GM19099 (cell line): Measurements from ENCODE around the gene ROBO2.

Experiments used
- POLR2A ChIP-seq: IDR thresholded peaks from 3 replicates; pipeline ENCODE4 v1.6.1; 2011; ENCODE audit warnings: low read depth; ENCODE audit not compliant: insufficient read length; ENCODE audit errors: extremely low read depth

Gene ROBO2

GRCh38 chr3:77456431-77456830 lies 416.5 kb downstream of the ROBO2 start:
- no peak for TF ChIP-seq POLR2A

- TF ChIP-seq POLR2A = no peak
Observed at GRCh38 chr3:77456906-77457305, 417.0 kb downstream of the ROBO2 start.

GRCh38 chr3:77459926-77460325 lies 420.0 kb downstream of the ROBO2 start:
- no peak for TF ChIP-seq POLR2A

- TF ChIP-seq POLR2A = no peak
Observed at GRCh38 chr3:77460326-77460725, 420.4 kb downstream of the ROBO2 start.

- no peak for TF ChIP-seq POLR2A
Observed at GRCh38 chr3:77462951-77463350, 423.1 kb downstream of the ROBO2 start.

- TF ChIP-seq POLR2A = no peak
Observed at GRCh38 chr3:77464111-77464688, 424.3 kb downstream of the ROBO2 start.

GRCh38 chr3:77466562-77467115 lies 426.7 kb downstream of the ROBO2 start:
- no peak for TF ChIP-seq POLR2A

- no peak for TF ChIP-seq POLR2A
Observed at GRCh38 chr3:77467702-77468625, 428.1 kb downstream of the ROBO2 start.

- no peak for TF ChIP-seq POLR2A
Observed at GRCh38 chr3:77468626-77469020, 428.7 kb downstream of the ROBO2 start.

- no peak for TF ChIP-seq POLR2A
Observed at GRCh38 chr3:77475507-77475906, 435.6 kb downstream of the ROBO2 start.

- TF ChIP-seq POLR2A = no peak
Observed at GRCh38 chr3:77479021-77479420, 439.1 kb downstream of the ROBO2 start.

GRCh38 chr3:77489216-77489615 lies 449.3 kb downstream of the ROBO2 start:
- no peak for TF ChIP-seq POLR2A

- TF ChIP-seq POLR2A = no peak
Observed at GRCh38 chr3:77491961-77492360, 452.1 kb downstream of the ROBO2 start.

- TF ChIP-seq POLR2A = no peak
Observed at GRCh38 chr3:77500721-77501120, 460.8 kb downstream of the ROBO2 start.

GRCh38 chr3:77506384-77506783 lies 466.5 kb downstream of the ROBO2 start:
- no peak for TF ChIP-seq POLR2A

- TF ChIP-seq POLR2A = no peak
Observed at GRCh38 chr3:77513542-77513941, 473.6 kb downstream of the ROBO2 start.
